GM12878 (cell line): ENCODE data around the gene HSPA2. TPM values are rescaled to one million over a fixed set of nuclear protein-coding genes. Genes with fewer than 3 reads are reported as not detected.

Experiments used
- ATAC-seq: fragments of 200-7000 bp; cut with Tn5 transposase; 3 replicates; pipeline ENCODE4 v1.9.1; 2020; ENCODE audit warnings: mild to moderate bottlenecking, moderate library complexity
- BruUV-seq: library from RNA; stranded (reverse); fragments of 400-500 nt; replicated peaks from 2 replicates; lab custom pipeline; 2021; lab: Mats Ljungman, UMichigan
- CTCF ChIA-PET: fragments of 300-600 bp; sonication (Branson Sonifier 250); formaldehyde crosslinking; extraction: SDS; loops from one replicate; lab custom pipeline; 2021; ENCODE audit warnings: inconsistent platforms; lab: Yijun Ruan, JAX
- POLR2A ChIA-PET: fragments of 350-600 bp; formaldehyde crosslinking; extraction: SDS; loops from one replicate; lab custom pipeline; 2021; ENCODE audit warnings: inconsistent platforms; lab: Charles Lee
- RAD21 ChIA-PET: fragments of 300-600 bp; sonication (Branson Sonifier 250); formaldehyde crosslinking; loops from one replicate; lab custom pipeline; 2023; ENCODE audit warnings: antibody characterized with exemption; ENCODE audit not compliant: unreplicated experiment; lab: Charles Lee
- SMC1A ChIA-PET: fragments of 300-600 bp; sonication (Branson Sonifier 250); formaldehyde crosslinking; loops from one replicate; lab custom pipeline; 2023; ENCODE audit not compliant: unreplicated experiment, uncharacterized antibody; lab: Charles Lee
- DNase-seq: peaks from one replicate; pipeline ENCODE4 v3.0.0-alpha.2; 2011; ENCODE audit warnings: low read depth, low spot score
- FAIRE-seq: peaks from 3 replicates; lab custom pipeline; 2011; peaks lifted over from hg19 to GRCh38; lab: Jason Lieb, UNC
- H2AFZ ChIP-seq: 2 replicates; pipeline ENCODE4 v1.6.0; 2011; ENCODE audit warnings: low read depth, low read length, control low read depth; ENCODE audit not compliant: control insufficient read depth
- H3K27ac ChIP-seq: 2 replicates; pipeline ENCODE4 v1.5.1; 2011; ENCODE audit warnings: control low read depth; ENCODE audit not compliant: control insufficient read depth, insufficient read depth
- H3K27me3 ChIP-seq, 2 experiments: replicated peaks in 1 of 2; 2 replicates each; pipeline versions ENCODE4 v1.6.0 to v1.6.1; 2011; ENCODE audit warnings: low read length in 1 of 2; ENCODE audit not compliant: control insufficient read depth in 2 of 2, insufficient read depth in 2 of 2
- H3K36me3 ChIP-seq, 2 experiments: 2 replicates each; pipeline ENCODE4 v1.5.1; 2011; ENCODE audit warnings: low read length in 1 of 2; ENCODE audit not compliant: control insufficient read depth in 2 of 2, insufficient read depth in 2 of 2
- H3K4me1 ChIP-seq: 2 replicates; pipeline ENCODE4 v1.6.1; 2011; ENCODE audit warnings: mild to moderate bottlenecking, low read length, moderate library complexity, mixed read lengths; ENCODE audit not compliant: control insufficient read depth, insufficient read depth
- H3K4me2 ChIP-seq: 2 replicates; pipeline ENCODE4 v1.6.0; 2011; ENCODE audit warnings: control low read depth; ENCODE audit not compliant: control insufficient read depth, insufficient read depth
- H3K4me3 ChIP-seq: fragments of 200-600 bp; sonication (generic); 2 replicates; pipeline ENCODE4 v1.5.1; 2016
- H3K79me2 ChIP-seq: 2 replicates; pipeline ENCODE4 v1.6.0; 2011; ENCODE audit warnings: low read length; ENCODE audit not compliant: control insufficient read depth, insufficient read depth
- H3K9ac ChIP-seq: 2 replicates; pipeline ENCODE4 v1.8.0; 2011; ENCODE audit warnings: low read length, control low read depth, mixed read lengths; ENCODE audit not compliant: control insufficient read depth, insufficient read depth
- H3K9me3 ChIP-seq: replicated peaks from 3 replicates; pipeline ENCODE4 v1.5.1; 2011; ENCODE audit warnings: mild to moderate bottlenecking, low read length; ENCODE audit not compliant: control insufficient read depth, insufficient read depth
- H4K20me1 ChIP-seq: 2 replicates; pipeline ENCODE4 v1.6.0; 2011; ENCODE audit not compliant: control insufficient read depth, insufficient read depth
- HDAC2 ChIP-seq: fragments of 200-600 bp; sonication (generic); IDR thresholded peaks from 2 replicates; pipeline ENCODE4 v1.6.1; 2017
- IKZF1 ChIP-seq: fragments of 450-650 bp; conservative IDR thresholded peaks from 2 replicates; pipeline ENCODE4 v1.6.1; 2017; ENCODE audit warnings: antibody characterized with exemption, mild to moderate bottlenecking
- IRF5 ChIP-seq: fragments of 450-650 bp; IDR thresholded peaks from 2 replicates; pipeline ENCODE4 v1.6.1; 2017; ENCODE audit warnings: borderline replicate concordance
- NKRF ChIP-seq: fragments of 450-650 bp; conservative IDR thresholded peaks from 2 replicates; pipeline ENCODE4 v1.6.1; 2017; ENCODE audit warnings: mild to moderate bottlenecking, moderate library complexity
- PRDM15 ChIP-seq: fragments of 450-650 bp; formaldehyde crosslinking; IDR thresholded peaks from 2 replicates; pipeline ENCODE4 v1.4.0; 2020; ENCODE audit warnings: mild to moderate bottlenecking, moderate library complexity
- ZBED1 ChIP-seq: IDR thresholded peaks from 2 replicates; pipeline ENCODE4 v1.6.1; 2016; ENCODE audit warnings: borderline replicate concordance
- ZBTB11 ChIP-seq: fragments of 450-650 bp; formaldehyde crosslinking; IDR thresholded peaks from 2 replicates; pipeline ENCODE4 v1.5.0; 2022; ENCODE audit warnings: mild to moderate bottlenecking, missing genetic modification characterization
- ZNF687 ChIP-seq: fragments of 450-650 bp; IDR thresholded peaks from 2 replicates; pipeline ENCODE4 v1.6.1; 2017; ENCODE audit warnings: mild to moderate bottlenecking, moderate library complexity
- WGBS: methylation state at CpG from one replicate; pipeline ENCODE4 v1.1.6; 2016; ENCODE audit warnings: low lambda C conversion rate; ENCODE audit not compliant: insufficient replicate concordance, insufficient coverage; ENCODE audit errors: missing lambda C conversion rate; 5-methylcytosine and 5-hydroxymethylcytosine counted together
- in situ Hi-C: fragments of 300-500 bp; cut with MboI; formaldehyde crosslinking; loops from 9 replicates; pipeline ENCODE4 v1.14.3; 2018; ENCODE audit warnings: mixed read lengths
- intact Hi-C: fragments of 100-400 bp; cut with micrococcal nuclease; formaldehyde crosslinking; loops from one replicate; pipeline ENCODE4 v1.14.2; 2022; ENCODE audit not compliant: unreplicated experiment
- polyA plus RNA-seq, 11 experiments: library from polyadenylated mRNA; depleted of rRNA in 4 of 11; unstranded in 6 of 11; stranded (reverse) in 5 of 11; fragments of >200 nt; fragmentation: Nextera tagmentation in 4 of 11; fragmentation: Illumina TruSeq in 1 of 11; extraction: Ambion mirVana in 4 of 11; extraction: Trizol in 1 of 11; gene quantifications; 1 replicate in 1 of 11; 2 replicates in 10 of 11; pipeline versions ENCODE4 v1.2.1 to v1.2.3, GENCODE V29; 2011 to 2016; ENCODE audit warnings: inconsistent platforms in 2 of 11, missing spikeins in 2 of 11, low read depth in 1 of 11
- total RNA-seq, 4 experiments: library from RNA; depleted of rRNA in 3 of 4; stranded (reverse); fragments of >200 nt in 3 of 4; fragmentation: Illumina TruSeq in 1 of 4; extraction: Trizol in 1 of 4; gene quantifications; 2 replicates each; pipeline versions ENCODE4 v1.2.1 to v1.2.3, GENCODE V29; 2013 to 2021

The HSPA2 gene
- total and polyA plus RNA-seq, 10 of the 15 experiments (the other 5 are each of a cell fraction or from before 2014, with no cell fraction given) = 0.02 to 1.2 (median 0.65) TPM

GRCh38 chr14:64513271-64513670, 27.3 kb upstream of the HSPA2 start:
- in situ Hi-C loops = no loop called here
- ChIA-PET SMC1A (interaction anchor here (3.1 kb wide), 1 partner anchor 11 kb away, joined by 14 read pairs; no protein-coding TSS in a partner anchor), RAD21 (no interaction called here), CTCF (interaction anchor here (0.6 to 1.7 kb wide), 5 partner anchors 16 to 124 kb away, joined by 3 to 4 read pairs (median 3); no protein-coding TSS in a partner anchor), POLR2A (interaction anchor here (0.6 kb wide), 2 partner anchors 33 to 72 kb away, joined by 5 to 6 read pairs; no protein-coding TSS in a partner anchor)
- 16% methylated on average over 2 of the region's 2 CpGs for WGBS
- intact Hi-C loops = no loop called here
- peaks cover 93% of the 10 kb centered on the region for H3K79me2 ChIP-seq
- H2AFZ ChIP-seq = no peak overlapping the region
- H3K4me1 ChIP-seq = peaks cover 27% of the 10 kb centered on the region
- DNase-seq (no peak), ATAC-seq (no peak), FAIRE-seq (no peak)
- H3K9ac ChIP-seq = no peak overlapping the region
- no peaks in the 10 kb centered on the region for H3K27me3 ChIP-seq
- no peaks in the 10 kb centered on the region for H3K9me3 ChIP-seq
- BruUV-seq = no TSS peak
- peaks cover 0 to 11% of the 10 kb centered on the region in 2 experiments; a peak in 3 of 4 replicates for H3K36me3 ChIP-seq
- H4K20me1 ChIP-seq = peaks cover 5% of the 10 kb centered on the region
- H3K4me2 ChIP-seq = no peak overlapping the region
- H3K4me3 ChIP-seq = no peak overlapping the region
- no peak overlapping the region for H3K27ac ChIP-seq
- no peak for TF ChIP-seq IRF5
- no peak for TF ChIP-seq IKZF1
- TF ChIP-seq PRDM15 = no peak
- no peak for TF ChIP-seq HDAC2
- TF ChIP-seq NKRF = no peak
- TF ChIP-seq ZBED1 = no peak
- no peak for TF ChIP-seq ZNF687
- no peak for TF ChIP-seq ZBTB11 (CRISPR knock-in tag)
